HepG2 (cell line): Measurements from ENCODE around the gene CTNNA3. TPM values are rescaled to one million over a fixed set of nuclear protein-coding genes. Genes with fewer than 3 reads are reported as not detected.

Experiments
- ATAC-seq: fragments of 200-7000 bp; cut with Tn5 transposase; 3 replicates; pipeline ENCODE4 v1.9.1; 2020; ENCODE audit warnings: mild to moderate bottlenecking, moderate library complexity
- BruUV-seq: library from RNA; stranded (reverse); fragments of 400-500 nt; replicated peaks from 2 replicates; lab custom pipeline; 2021; lab: Mats Ljungman, UMichigan
- CTCF ChIA-PET: fragments of 300-600 bp; formaldehyde crosslinking; extraction: SDS; loops from one replicate; lab custom pipeline; 2021; ENCODE audit warnings: low total read pairs, inconsistent platforms, low intra/inter-chr PET ratio; lab: Yijun Ruan, JAX
- POLR2A ChIA-PET: fragments of 350-600 bp; sonication (Branson Sonifier 250); formaldehyde crosslinking; loops from one replicate; lab custom pipeline; 2020; ENCODE audit warnings: antibody characterized with exemption, inconsistent platforms; lab: Yijun Ruan, JAX
- DNase-seq: peaks from one replicate; pipeline ENCODE4 v3.0.0-alpha.2; 2015; ENCODE audit warnings: low spot score
- FAIRE-seq: peaks from 3 replicates; lab custom pipeline; 2011; peaks lifted over from hg19 to GRCh38; lab: Jason Lieb, UNC
- H2AFZ ChIP-seq: one replicate; pipeline ENCODE4 v1.6.1; 2011; ENCODE audit warnings: low read length, inconsistent platforms
- H3K27ac ChIP-seq: fragments of 300-600 bp; 3 replicates; pipeline ENCODE4 v1.8.0; 2011; ENCODE audit warnings: mixed run types, mild to moderate bottlenecking, mixed read lengths, low read length, inconsistent platforms; ENCODE audit not compliant: insufficient read depth; ENCODE audit errors: extremely low read length
- H3K27me3 ChIP-seq, 2 experiments: fragments of 200-600 bp in 1 of 2; 2 replicates in 1 of 2; 3 replicates in 1 of 2; pipeline versions ENCODE4 v1.6.0 to v1.8.0; 2011; ENCODE audit warnings: low read length in 2 of 2, mild to moderate bottlenecking in 2 of 2, moderate library complexity in 2 of 2, inconsistent platforms in 1 of 2; ENCODE audit not compliant: insufficient read depth in 2 of 2, control insufficient read depth in 1 of 2
- H3K36me3 ChIP-seq, 2 experiments: fragments of 200-600 bp in 1 of 2; replicated peaks in 1 of 2; 2 replicates in 1 of 2; 3 replicates in 1 of 2; pipeline versions ENCODE4 v1.5.1 to v1.8.0; 2011; ENCODE audit warnings: low read length in 2 of 2, inconsistent platforms in 1 of 2; ENCODE audit not compliant: insufficient read depth in 2 of 2, control insufficient read depth in 1 of 2
- H3K4me1 ChIP-seq: 2 replicates; pipeline ENCODE4 v1.5.1; 2012; ENCODE audit warnings: low read length, inconsistent platforms; ENCODE audit not compliant: insufficient read depth
- H3K4me2 ChIP-seq: 2 replicates; pipeline ENCODE4 v1.6.0; 2011; ENCODE audit warnings: low read depth, low read length, inconsistent platforms
- H3K4me3 ChIP-seq, 3 experiments: fragments of 200-600 bp in 1 of 3; sonication (generic), shearing (Covaris generic) in 1 of 3; replicated peaks in 1 of 3; 2 replicates each; pipeline ENCODE4 v1.5.1; 2011 to 2016; ENCODE audit warnings: low read length in 3 of 3, inconsistent platforms in 2 of 3, low read depth in 2 of 3, mild to moderate bottlenecking in 2 of 3, control low read depth in 1 of 3, mixed read lengths in 1 of 3; ENCODE audit not compliant: insufficient read depth in 1 of 3
- H3K79me2 ChIP-seq: one replicate; pipeline ENCODE4 v1.6.1; 2011; ENCODE audit warnings: low read length, inconsistent platforms; ENCODE audit not compliant: insufficient read depth
- H3K9ac ChIP-seq: 2 replicates; pipeline ENCODE4 v1.6.0; 2011; ENCODE audit warnings: mild to moderate bottlenecking, low read depth, low read length, inconsistent platforms; ENCODE audit not compliant: insufficient read depth
- H3K9me3 ChIP-seq: 2 replicates; pipeline ENCODE4 v1.5.1; 2012; ENCODE audit warnings: mild to moderate bottlenecking, low read length
- H4K20me1 ChIP-seq: 2 replicates; pipeline ENCODE4 v1.6.0; 2011; ENCODE audit warnings: inconsistent platforms, mild to moderate bottlenecking, low read length, moderate library complexity; ENCODE audit not compliant: insufficient read depth
- ARNT2 ChIP-seq: sonication (generic); formaldehyde crosslinking; IDR thresholded peaks from 2 replicates; pipeline ENCODE4 v1.8.0; 2022; ENCODE audit warnings: mild to moderate bottlenecking, low read depth, missing genetic modification reagents, moderate library complexity
- DR1 ChIP-seq: sonication (generic); formaldehyde crosslinking; IDR thresholded peaks from 2 replicates; pipeline ENCODE4 v1.8.0; 2021; ENCODE audit warnings: mild to moderate bottlenecking, missing genetic modification reagents, inconsistent platforms
- KLF16 ChIP-seq, 2 experiments: sonication (generic) in 1 of 2; formaldehyde crosslinking in 1 of 2; IDR thresholded peaks; 2 replicates each; pipeline versions ENCODE4 v1.6.1 to v1.8.0; 2016 to 2023; ENCODE audit warnings: missing genetic modification reagents in 2 of 2, missing compliant biosample characterization in 1 of 2
- LCORL ChIP-seq, 2 experiments: fragments of 450-650 bp in 1 of 2; sonication (generic) in 1 of 2; formaldehyde crosslinking in 1 of 2; IDR thresholded peaks; 2 replicates each; pipeline versions ENCODE4 v1.5.0 to v1.6.1; 2017 to 2020; ENCODE audit warnings: antibody characterized with exemption in 1 of 2, missing genetic modification reagents in 1 of 2
- NAIF1 ChIP-seq: sonication (generic); formaldehyde crosslinking; IDR thresholded peaks from 2 replicates; pipeline ENCODE4 v1.5.0; 2020; ENCODE audit warnings: mild to moderate bottlenecking, missing genetic modification reagents, borderline replicate concordance
- NFRKB ChIP-seq: fragments of 450-650 bp; IDR thresholded peaks from 2 replicates; pipeline ENCODE4 v1.6.1; 2017
- RORA ChIP-seq: sonication (generic); formaldehyde crosslinking; IDR thresholded peaks from 2 replicates; pipeline ENCODE4 v1.5.0; 2020; ENCODE audit warnings: mild to moderate bottlenecking, missing genetic modification reagents, moderate library complexity
- ZFY ChIP-seq: sonication (generic); formaldehyde crosslinking; IDR thresholded peaks from 2 replicates; pipeline ENCODE4 v1.4.0; 2020; ENCODE audit warnings: missing genetic modification reagents
- ZNF451 ChIP-seq: sonication (generic); formaldehyde crosslinking; IDR thresholded peaks from 2 replicates; pipeline ENCODE4 v1.5.0; 2020; ENCODE audit warnings: mild to moderate bottlenecking, missing genetic modification reagents
- ZNF773 ChIP-seq: sonication (generic); formaldehyde crosslinking; IDR thresholded peaks from 2 replicates; pipeline ENCODE4 v1.4.0; 2020; ENCODE audit warnings: missing genetic modification reagents, borderline replicate concordance
- WGBS: methylation state at CpG from one replicate; pipeline ENCODE4 v1.1.6; 2017; ENCODE audit warnings: low lambda C conversion rate; 5-methylcytosine and 5-hydroxymethylcytosine counted together
- in situ Hi-C: cut with HindIII; loops from 2 replicates; pipeline ENCODE4 v1.10.0; 2017; ENCODE audit warnings: low pct_unique_long_range_greater_than_20kb; ENCODE audit not compliant: extremely low pct_ligation_motif_present
- intact Hi-C: fragments of 100-400 bp; cut with micrococcal nuclease; formaldehyde crosslinking; loops from one replicate; pipeline ENCODE4 v1.10.0; 2022; ENCODE audit not compliant: unreplicated experiment
- polyA plus RNA-seq, 8 experiments: library from polyadenylated mRNA; depleted of rRNA in 3 of 8; stranded (reverse) in 7 of 8; unstranded in 1 of 8; fragments of >200 nt; fragmentation: Illumina TruSeq in 4 of 8; extraction: Trizol in 4 of 8; gene quantifications; 2 replicates each; pipeline versions ENCODE4 v1.2.1 to v1.2.3, GENCODE V29; 2011 to 2016; ENCODE audit warnings: low read depth in 4 of 8, missing spikeins in 1 of 8, mixed read lengths in 1 of 8; ENCODE audit not compliant: insufficient read depth in 1 of 8
- total RNA-seq, 5 experiments: library from RNA; depleted of rRNA; stranded (reverse); fragments of >200 nt; fragmentation: Illumina TruSeq; extraction: Trizol; gene quantifications; 2 replicates each; pipeline ENCODE4 v1.2.3, GENCODE V29; 2016; ENCODE audit warnings: low read depth in 1 of 5
- TF ChIP-seq, protein P1 (sequence below): sonication (generic); formaldehyde crosslinking; IDR thresholded peaks from 2 replicates; pipeline ENCODE4 v1.4.0; 2020; ENCODE audit warnings: missing genetic modification reagents, borderline replicate concordance
- TF ChIP-seq, protein P2 (sequence below): sonication (generic); formaldehyde crosslinking; IDR thresholded peaks from 2 replicates; pipeline ENCODE4 v1.5.1; 2020; ENCODE audit warnings: mild to moderate bottlenecking, moderate library complexity, missing genetic modification reagents
- TF ChIP-seq, protein P3 (sequence below): sonication (generic); formaldehyde crosslinking; IDR thresholded peaks from 2 replicates; pipeline ENCODE4 v1.4.0; 2020; ENCODE audit warnings: missing genetic modification reagents
- TF ChIP-seq, protein P4 (sequence below): sonication (generic); formaldehyde crosslinking; IDR thresholded peaks from 2 replicates; pipeline ENCODE4 v1.5.0; 2020; ENCODE audit warnings: missing genetic modification reagents

The CTNNA3 gene
- total and polyA plus RNA-seq, 2 of the 13 experiments (the other 11 are each of a cell fraction or from before 2014, with no cell fraction given): not detected

DNA sequence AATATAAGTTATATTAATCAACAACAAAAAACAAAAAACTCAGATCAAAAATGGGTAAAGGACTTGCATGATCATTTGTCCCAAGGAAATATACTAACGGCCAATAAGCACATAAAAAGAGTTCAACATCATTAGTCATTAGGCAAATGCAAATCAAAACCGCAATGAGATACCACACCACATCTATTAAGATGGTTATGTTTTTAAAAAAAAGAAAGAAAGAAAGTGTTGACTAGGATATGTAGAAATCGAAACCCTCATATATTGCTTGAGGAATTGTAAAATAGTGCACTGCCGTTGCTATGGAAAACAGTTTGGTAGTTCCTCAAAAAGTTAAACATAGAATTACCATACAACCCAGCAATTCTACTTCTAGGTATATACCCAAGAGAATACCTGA is 39.4 kb upstream of the CTNNA3 start:
- in situ Hi-C loops (no loop called here), intact Hi-C loops (no loop called here)
- FAIRE-seq (no peak), DNase-seq (no peak), ATAC-seq (no peak)
- peaks cover 0 to 5% of the 10 kb centered on the region in 2 experiments; a peak in 1 of 5 replicates for H3K27me3 ChIP-seq
- no peak overlapping the region for H2AFZ ChIP-seq
- no peaks in the 10 kb centered on the region for H3K79me2 ChIP-seq
- no peak overlapping the region for H3K9ac ChIP-seq
- H3K4me1 ChIP-seq: no peaks in the 10 kb centered on the region
- H3K9me3 ChIP-seq: no peaks in the 10 kb centered on the region
- ChIA-PET POLR2A (no interaction called here), CTCF (no interaction called here)
- H3K4me3 ChIP-seq: no peak overlapping the region
- H3K4me2 ChIP-seq: no peak overlapping the region
- WGBS: 28% methylated on average over 4 of the region's 4 CpGs
- no peak overlapping the region for H3K27ac ChIP-seq
- BruUV-seq: no TSS peak
- H4K20me1 ChIP-seq: no peaks in the 10 kb centered on the region
- no peaks in the 10 kb centered on the region for H3K36me3 ChIP-seq
- TF ChIP-seq, protein P1, sequence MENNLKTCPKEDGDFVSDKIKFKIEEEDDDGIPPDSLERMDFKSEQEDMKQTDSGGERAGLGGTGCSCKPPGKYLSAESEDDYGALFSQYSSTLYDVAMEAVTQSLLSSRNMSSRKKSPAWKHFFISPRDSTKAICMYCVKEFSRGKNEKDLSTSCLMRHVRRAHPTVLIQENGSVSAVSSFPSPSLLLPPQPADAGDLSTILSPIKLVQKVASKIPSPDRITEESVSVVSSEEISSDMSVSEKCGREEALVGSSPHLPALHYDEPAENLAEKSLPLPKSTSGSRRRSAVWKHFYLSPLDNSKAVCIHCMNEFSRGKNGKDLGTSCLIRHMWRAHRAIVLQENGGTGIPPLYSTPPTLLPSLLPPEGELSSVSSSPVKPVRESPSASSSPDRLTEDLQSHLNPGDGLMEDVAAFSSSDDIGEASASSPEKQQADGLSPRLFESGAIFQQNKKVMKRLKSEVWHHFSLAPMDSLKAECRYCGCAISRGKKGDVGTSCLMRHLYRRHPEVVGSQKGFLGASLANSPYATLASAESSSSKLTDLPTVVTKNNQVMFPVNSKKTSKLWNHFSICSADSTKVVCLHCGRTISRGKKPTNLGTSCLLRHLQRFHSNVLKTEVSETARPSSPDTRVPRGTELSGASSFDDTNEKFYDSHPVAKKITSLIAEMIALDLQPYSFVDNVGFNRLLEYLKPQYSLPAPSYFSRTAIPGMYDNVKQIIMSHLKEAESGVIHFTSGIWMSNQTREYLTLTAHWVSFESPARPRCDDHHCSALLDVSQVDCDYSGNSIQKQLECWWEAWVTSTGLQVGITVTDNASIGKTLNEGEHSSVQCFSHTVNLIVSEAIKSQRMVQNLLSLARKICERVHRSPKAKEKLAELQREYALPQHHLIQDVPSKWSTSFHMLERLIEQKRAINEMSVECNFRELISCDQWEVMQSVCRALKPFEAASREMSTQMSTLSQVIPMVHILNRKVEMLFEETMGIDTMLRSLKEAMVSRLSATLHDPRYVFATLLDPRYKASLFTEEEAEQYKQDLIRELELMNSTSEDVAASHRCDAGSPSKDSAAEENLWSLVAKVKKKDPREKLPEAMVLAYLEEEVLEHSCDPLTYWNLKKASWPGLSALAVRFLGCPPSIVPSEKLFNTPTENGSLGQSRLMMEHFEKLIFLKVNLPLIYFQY (CRISPR knock-in tag): no peak
- no peak for TF ChIP-seq DR1 (CRISPR knock-in tag)
- TF ChIP-seq NFRKB: no peak
- no peak for TF ChIP-seq ZNF451 (CRISPR knock-in tag)
- TF ChIP-seq KLF16 (CRISPR knock-in tag; IDR thresholded peaks at IDR 0.05): no peak
- TF ChIP-seq ZNF773 (CRISPR knock-in tag): no peak
- TF ChIP-seq LCORL (IDR thresholded peaks at IDR 0.05): no peak
- TF ChIP-seq LCORL (CRISPR knock-in tag; IDR thresholded peaks at IDR 0.05): no peak
- no peak for TF ChIP-seq RORA (CRISPR knock-in tag)
- TF ChIP-seq, protein P2, sequence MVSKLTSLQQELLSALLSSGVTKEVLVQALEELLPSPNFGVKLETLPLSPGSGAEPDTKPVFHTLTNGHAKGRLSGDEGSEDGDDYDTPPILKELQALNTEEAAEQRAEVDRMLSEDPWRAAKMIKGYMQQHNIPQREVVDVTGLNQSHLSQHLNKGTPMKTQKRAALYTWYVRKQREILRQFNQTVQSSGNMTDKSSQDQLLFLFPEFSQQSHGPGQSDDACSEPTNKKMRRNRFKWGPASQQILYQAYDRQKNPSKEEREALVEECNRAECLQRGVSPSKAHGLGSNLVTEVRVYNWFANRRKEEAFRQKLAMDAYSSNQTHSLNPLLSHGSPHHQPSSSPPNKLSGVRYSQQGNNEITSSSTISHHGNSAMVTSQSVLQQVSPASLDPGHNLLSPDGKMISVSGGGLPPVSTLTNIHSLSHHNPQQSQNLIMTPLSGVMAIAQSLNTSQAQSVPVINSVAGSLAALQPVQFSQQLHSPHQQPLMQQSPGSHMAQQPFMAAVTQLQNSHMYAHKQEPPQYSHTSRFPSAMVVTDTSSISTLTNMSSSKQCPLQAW (CRISPR knock-in tag): no peak
- TF ChIP-seq ARNT2 (CRISPR knock-in tag): no peak
- TF ChIP-seq, protein P3, sequence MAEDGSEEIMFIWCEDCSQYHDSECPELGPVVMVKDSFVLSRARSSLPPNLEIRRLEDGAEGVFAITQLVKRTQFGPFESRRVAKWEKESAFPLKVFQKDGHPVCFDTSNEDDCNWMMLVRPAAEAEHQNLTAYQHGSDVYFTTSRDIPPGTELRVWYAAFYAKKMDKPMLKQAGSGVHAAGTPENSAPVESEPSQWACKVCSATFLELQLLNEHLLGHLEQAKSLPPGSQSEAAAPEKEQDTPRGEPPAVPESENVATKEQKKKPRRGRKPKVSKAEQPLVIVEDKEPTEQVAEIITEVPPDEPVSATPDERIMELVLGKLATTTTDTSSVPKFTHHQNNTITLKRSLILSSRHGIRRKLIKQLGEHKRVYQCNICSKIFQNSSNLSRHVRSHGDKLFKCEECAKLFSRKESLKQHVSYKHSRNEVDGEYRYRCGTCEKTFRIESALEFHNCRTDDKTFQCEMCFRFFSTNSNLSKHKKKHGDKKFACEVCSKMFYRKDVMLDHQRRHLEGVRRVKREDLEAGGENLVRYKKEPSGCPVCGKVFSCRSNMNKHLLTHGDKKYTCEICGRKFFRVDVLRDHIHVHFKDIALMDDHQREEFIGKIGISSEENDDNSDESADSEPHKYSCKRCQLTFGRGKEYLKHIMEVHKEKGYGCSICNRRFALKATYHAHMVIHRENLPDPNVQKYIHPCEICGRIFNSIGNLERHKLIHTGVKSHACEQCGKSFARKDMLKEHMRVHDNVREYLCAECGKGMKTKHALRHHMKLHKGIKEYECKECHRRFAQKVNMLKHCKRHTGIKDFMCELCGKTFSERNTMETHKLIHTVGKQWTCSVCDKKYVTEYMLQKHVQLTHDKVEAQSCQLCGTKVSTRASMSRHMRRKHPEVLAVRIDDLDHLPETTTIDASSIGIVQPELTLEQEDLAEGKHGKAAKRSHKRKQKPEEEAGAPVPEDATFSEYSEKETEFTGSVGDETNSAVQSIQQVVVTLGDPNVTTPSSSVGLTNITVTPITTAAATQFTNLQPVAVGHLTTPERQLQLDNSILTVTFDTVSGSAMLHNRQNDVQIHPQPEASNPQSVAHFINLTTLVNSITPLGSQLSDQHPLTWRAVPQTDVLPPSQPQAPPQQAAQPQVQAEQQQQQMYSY (CRISPR knock-in tag): no peak
- TF ChIP-seq NAIF1 (CRISPR knock-in tag): no peak
- TF ChIP-seq, protein P4, sequence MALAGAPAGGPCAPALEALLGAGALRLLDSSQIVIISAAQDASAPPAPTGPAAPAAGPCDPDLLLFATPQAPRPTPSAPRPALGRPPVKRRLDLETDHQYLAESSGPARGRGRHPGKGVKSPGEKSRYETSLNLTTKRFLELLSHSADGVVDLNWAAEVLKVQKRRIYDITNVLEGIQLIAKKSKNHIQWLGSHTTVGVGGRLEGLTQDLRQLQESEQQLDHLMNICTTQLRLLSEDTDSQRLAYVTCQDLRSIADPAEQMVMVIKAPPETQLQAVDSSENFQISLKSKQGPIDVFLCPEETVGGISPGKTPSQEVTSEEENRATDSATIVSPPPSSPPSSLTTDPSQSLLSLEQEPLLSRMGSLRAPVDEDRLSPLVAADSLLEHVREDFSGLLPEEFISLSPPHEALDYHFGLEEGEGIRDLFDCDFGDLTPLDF: no peak
- TF ChIP-seq ZFY (CRISPR knock-in tag): no peak
